AG08395 (cell line): ENCODE results near the gene CPSF7.
"Not testable (repeated sequence)": the region's sequence is repeated elsewhere in the genome, so short reads cannot be mapped to it uniquely, and the experiment has no call there.

ENCODE experiments used
- DNase-seq: peaks from one replicate; pipeline ENCODE4 v3.0.0; 2012; ENCODE audit warnings: mixed read lengths, low spot score

Gene CPSF7

GRCh38 chr11:61384271-61385242 lies 45.2 kb downstream of the CPSF7 start:
- no peak for DNase-seq

GRCh38 chr11:61383859-61384258 lies 45.9 kb downstream of the CPSF7 start:
- not testable (repeated sequence) for DNase-seq

GRCh38 chr11:61380884-61381283 lies 48.9 kb downstream of the CPSF7 start:
- no peak for DNase-seq

GRCh38 chr11:61378713-61379313 lies 51.0 kb downstream of the CPSF7 start:
- DNase-seq, result peak; percentile 96

- peak; percentile 37 for DNase-seq
These were observed 52.2 kb downstream of the CPSF7 start for GRCh38 chr11:61377461-61378160.

GRCh38 chr11:61375761-61376108 lies 54.0 kb downstream of the CPSF7 start:
- DNase-seq, result no peak

GRCh38 chr11:61372659-61373420 lies 56.9 kb downstream of the CPSF7 start:
- no peak for DNase-seq

GRCh38 chr11:61370349-61371005 lies 59.3 kb downstream of the CPSF7 start:
- no peak for DNase-seq

GRCh38 chr11:61369372-61370348 lies 60.1 kb downstream of the CPSF7 start:
- DNase-seq, result peak; percentile 45

- DNase-seq, result no peak
These were observed 61.1 kb downstream of the CPSF7 start for GRCh38 chr11:61368646-61369045.

- no peak for DNase-seq
These were observed 62.4 kb downstream of the CPSF7 start for GRCh38 chr11:61367406-61367805.

- DNase-seq, result no peak
These were observed 65.6 kb downstream of the CPSF7 start for GRCh38 chr11:61364012-61364675.

- DNase-seq, result peak; percentile 59
These were observed 67.3 kb downstream of the CPSF7 start for GRCh38 chr11:61362542-61362875.

- peak; percentile 94 for DNase-seq
These were observed 67.8 kb downstream of the CPSF7 start, which contains the start of the genes CYB561A3 and TMEM138 for GRCh38 chr11:61361741-61362541. Gene CYB561A3, minus strand, starts transcription at chr11:61361882. Its CDS starts 5,169 bp downstream, at chr11:61356713. Gene TMEM138, plus strand, starts transcription at chr11:61362374. Its CDS starts 2,017 bp downstream, at chr11:61364391.

GRCh38 chr11:61361237-61361740 lies 68.5 kb downstream of the CPSF7 start:
- DNase-seq, result no peak

GRCh38 chr11:61359516-61359915 lies 70.3 kb downstream of the CPSF7 start:
- DNase-seq, result no peak

GRCh38 chr11:61358566-61358965 lies 71.2 kb downstream of the CPSF7 start:
- DNase-seq, result no peak

- DNase-seq, result no peak
These were observed 71.9 kb downstream of the CPSF7 start for GRCh38 chr11:61357894-61358239.
